SK-N-SH (cell line): ENCODE measurements around the gene ZSWIM1. TPM values are rescaled to one million over a fixed set of nuclear protein-coding genes. Genes with fewer than 3 reads are reported as not detected.
A peak's percentile ranks its signal among the peaks of the same experiment; 100 is the strongest.

Source experiments
- CTCF ChIA-PET: fragments of 300-600, 350-600 bp; formaldehyde crosslinking; extraction: SDS; loops from one replicate; lab custom pipeline; 2021; lab: Yijun Ruan, JAX
- POLR2A ChIA-PET: fragments of 350-600 bp; sonication (Branson Sonifier 250); formaldehyde crosslinking; extraction: SDS; loops from one replicate; lab custom pipeline; 2020; ENCODE audit warnings: antibody characterized with exemption, inconsistent platforms; lab: Yijun Ruan, JAX
- DNase-seq: peaks from one replicate; pipeline ENCODE4 v3.0.0; 2012
- H2AFZ ChIP-seq: fragments of 200-600 bp; sonication (generic); 2 replicates; pipeline ENCODE4 v1.8.1; 2016; ENCODE audit warnings: antibody characterized with exemption, mild to moderate bottlenecking, low read depth
- H3F3A ChIP-seq: fragments of 200-600 bp; sonication (generic); replicated peaks from 2 replicates; pipeline ENCODE3; 2016; ENCODE audit warnings: antibody characterized with exemption, mild to moderate bottlenecking; ENCODE audit not compliant: insufficient read depth
- H3K27ac ChIP-seq, 2 experiments: fragments of 200-500 bp in 1 of 2; fragments of 200-600 bp in 1 of 2; sonication (Bioruptor generic) in 1 of 2; sonication (generic), shearing (Covaris generic) in 1 of 2; 2 replicates each; pipeline versions ENCODE4 v1.5.1 to v1.6.1; 2014 to 2016; ENCODE audit warnings: low read depth in 2 of 2, inconsistent platforms in 1 of 2, low read length in 1 of 2, mild to moderate bottlenecking in 1 of 2, mixed read lengths in 1 of 2
- H3K27me3 ChIP-seq: fragments of 200-600 bp; sonication (generic), shearing (Covaris generic); 2 replicates; pipeline ENCODE4 v1.6.1; 2016; ENCODE audit warnings: mixed run types; ENCODE audit not compliant: insufficient read depth
- H3K36me3 ChIP-seq, 2 experiments: fragments of 200-500 bp in 1 of 2; fragments of 200-600 bp in 1 of 2; sonication (Bioruptor generic) in 1 of 2; sonication (generic) in 1 of 2; replicated peaks in 1 of 2; 2 replicates each; pipeline versions ENCODE3 to v1.5.1; 2014 to 2016; ENCODE audit warnings: low read length in 1 of 2, mild to moderate bottlenecking in 1 of 2; ENCODE audit not compliant: insufficient read depth in 2 of 2, control insufficient read depth in 1 of 2
- H3K4me1 ChIP-seq, 2 experiments: fragments of 200-500 bp in 1 of 2; fragments of 200-600 bp in 1 of 2; sonication (Bioruptor generic) in 1 of 2; sonication (generic), shearing (Covaris generic) in 1 of 2; 2 replicates each; pipeline versions ENCODE4 v1.5.1 to v1.6.1; 2014 to 2016; ENCODE audit warnings: low read depth in 1 of 2, low read length in 1 of 2, mixed run types in 1 of 2; ENCODE audit not compliant: insufficient read depth in 2 of 2, control insufficient read depth in 1 of 2
- H3K4me2 ChIP-seq: fragments of 200-600 bp; sonication (generic), shearing (Covaris generic); 2 replicates; pipeline ENCODE4 v1.6.1; 2017; ENCODE audit warnings: mixed run types
- H3K4me3 ChIP-seq, 2 experiments: fragments of 200-500 bp in 1 of 2; fragments of 200-600 bp in 1 of 2; sonication (Bioruptor generic) in 1 of 2; sonication (generic), shearing (Covaris generic) in 1 of 2; 2 replicates each; pipeline versions ENCODE4 v1.5.1 to v1.8.1; 2014 to 2016; ENCODE audit warnings: low read depth in 2 of 2, inconsistent platforms in 1 of 2, low read length in 1 of 2, mild to moderate bottlenecking in 1 of 2, mixed read lengths in 1 of 2, moderate library complexity in 1 of 2
- H3K79me2 ChIP-seq: fragments of 200-600 bp; sonication (generic); 2 replicates; pipeline ENCODE4 v1.8.1; 2017; ENCODE audit warnings: mild to moderate bottlenecking; ENCODE audit not compliant: insufficient read depth
- H3K9ac ChIP-seq: fragments of 200-600 bp; sonication (generic); 2 replicates; pipeline ENCODE4 v1.6.1; 2017; ENCODE audit warnings: mixed run types
- H3K9me2 ChIP-seq: fragments of 200-600 bp; sonication (generic); 2 replicates; pipeline ENCODE4 v1.6.1; 2017; ENCODE audit warnings: mixed run types
- H3K9me3 ChIP-seq: fragments of 200-600 bp; sonication (generic); 2 replicates; pipeline ENCODE4 v1.6.1; 2017; ENCODE audit warnings: mixed run types, mild to moderate bottlenecking, moderate library complexity
- H4K20me1 ChIP-seq: fragments of 200-600 bp; sonication (generic); 2 replicates; pipeline ENCODE4 v1.6.1; 2017; ENCODE audit warnings: mild to moderate bottlenecking, mixed run types; ENCODE audit not compliant: insufficient read depth
- CHD2 ChIP-seq: fragments of 150-350 bp; IDR thresholded peaks from 2 replicates; pipeline ENCODE4 v1.6.1; 2018; ENCODE audit warnings: low read length; ENCODE audit not compliant: partially characterized antibody
- ELF1 ChIP-seq: IDR thresholded peaks from 2 replicates; pipeline ENCODE4 v1.4.0; 2012
- FOSL2 ChIP-seq: IDR thresholded peaks from 2 replicates; pipeline ENCODE4 v1.4.0; 2012; ENCODE audit warnings: low read depth, mild to moderate bottlenecking, moderate library complexity, borderline replicate concordance
- MAX ChIP-seq: IDR thresholded peaks from 2 replicates; pipeline ENCODE4 v1.4.0; 2012; ENCODE audit warnings: low read depth
- MXI1 ChIP-seq: IDR thresholded peaks from 2 replicates; pipeline ENCODE4 v1.6.1; 2012; ENCODE audit warnings: mild to moderate bottlenecking, low read depth, low read length, improper control_type of control experiment
- PBX3 ChIP-seq: IDR thresholded peaks from 2 replicates; pipeline ENCODE4; 2012
- POLR2AphosphoS5 ChIP-seq: IDR thresholded peaks from 2 replicates; pipeline ENCODE4 v1.6.1; 2012; ENCODE audit warnings: low read depth, low read length
- RAD21 ChIP-seq: IDR thresholded peaks from 2 replicates; pipeline ENCODE4 v1.6.1; 2012; ENCODE audit warnings: mild to moderate bottlenecking, low read length
- SIN3A ChIP-seq: IDR thresholded peaks from 2 replicates; pipeline ENCODE4 v1.6.1; 2012; ENCODE audit warnings: low read depth, mild to moderate bottlenecking, low read length, moderate library complexity, borderline replicate concordance
- TAF1 ChIP-seq: IDR thresholded peaks from 2 replicates; pipeline ENCODE4 v1.6.1; 2012; ENCODE audit warnings: low read depth, mild to moderate bottlenecking, low read length, moderate library complexity, borderline replicate concordance
- USF1 ChIP-seq: IDR thresholded peaks from 2 replicates; pipeline ENCODE4 v1.4.0; 2012; ENCODE audit warnings: low read depth, borderline replicate concordance
- WGBS: methylation state at CpG from one replicate; pipeline ENCODE4 v1.1.6; 2017; ENCODE audit warnings: low lambda C conversion rate; 5-methylcytosine and 5-hydroxymethylcytosine counted together
- polyA plus RNA-seq, 3 experiments: library from polyadenylated mRNA; depleted of rRNA; stranded (reverse); fragments of >200 nt; gene quantifications; 2 replicates each; pipeline ENCODE4 v1.2.3, GENCODE V29; 2012

The ZSWIM1 gene
- polyA plus RNA-seq, 1 of the 3 experiments (the other 2 are of a cell fraction): 1.8 TPM

GRCh38 chr20:45910670-45911485 is 29.9 kb downstream of the ZSWIM1 start:
- CTCF ChIA-PET: interaction anchor here (1.1 to 2.0 kb wide), 3 partner anchors 18 to 76 kb away, joined by 3 to 13 read pairs (median 6); partner anchors contain the start of genes CTSA and NEURL2
- Histone ChIP-seq H2AFZ (peak overlapping the region; percentile 41), H3K27me3 (no peaks in the 10 kb centered on the region), H3K36me3 (peaks cover 10 to 19% of the 10 kb centered on the region in 2 experiments), H3F3A (peaks cover 6% of the 10 kb centered on the region), H3K27ac (peak overlapping the region; percentile 81 to 91), H3K9ac (peak overlapping the region; percentile 84), H3K9me3 (no peaks in the 10 kb centered on the region), H3K4me2 (peak overlapping the region; percentile 99), H4K20me1 (no peaks in the 10 kb centered on the region; the same call in 1 of the 2 replicates), H3K4me1 (peaks cover 7 to 8% of the 10 kb centered on the region in 2 experiments; a peak in 1 of 4 replicates), H3K9me2 (no peaks in the 10 kb centered on the region), H3K79me2 (peaks cover 10% of the 10 kb centered on the region), H3K4me3 (peak overlapping the region; percentile 60 to 72)
- DNase-seq: peak; percentile 96
- WGBS: 3% methylated on average over 35 of the region's 43 CpGs
- TF ChIP-seq TAF1 (peak; percentile 77), CHD2 (peak; percentile 93), SIN3A (no peak), USF1 (no peak), MAX (no peak), PBX3 (no peak), MXI1 (peak; percentile 61), ELF1 (no peak), RAD21 (no peak), POLR2AphosphoS5 (peak; percentile 85; the same call in 1 of the 2 replicates), FOSL2 (0 out of 2 replicates have a peak, but pooled peaks have one; percentile 1)
- POLR2A ChIA-PET: interaction anchor here (0.6 to 3.2 kb wide), 8 partner anchors 8 to 34 kb away, joined by 3 to 46 read pairs (median 5); partner anchors contain the start of genes CTSA, NEURL2, PCIF1 and ZSWIM1
